Activated gamma-delta T cell treated with anti-CD3 and anti-CD28 coated beads, Interleukin-2, amount 50 U/mL, for 16 hours (primary cell): ENCODE results near the gene DMKN.
A peak's percentile ranks its signal among the peaks of the same experiment; 100 is the strongest.

Experiments
- DNase-seq: peaks from one replicate; pipeline ENCODE4 v3.0.0-alpha.2; 2020; ENCODE audit warnings: low read depth

Gene DMKN

DNA sequence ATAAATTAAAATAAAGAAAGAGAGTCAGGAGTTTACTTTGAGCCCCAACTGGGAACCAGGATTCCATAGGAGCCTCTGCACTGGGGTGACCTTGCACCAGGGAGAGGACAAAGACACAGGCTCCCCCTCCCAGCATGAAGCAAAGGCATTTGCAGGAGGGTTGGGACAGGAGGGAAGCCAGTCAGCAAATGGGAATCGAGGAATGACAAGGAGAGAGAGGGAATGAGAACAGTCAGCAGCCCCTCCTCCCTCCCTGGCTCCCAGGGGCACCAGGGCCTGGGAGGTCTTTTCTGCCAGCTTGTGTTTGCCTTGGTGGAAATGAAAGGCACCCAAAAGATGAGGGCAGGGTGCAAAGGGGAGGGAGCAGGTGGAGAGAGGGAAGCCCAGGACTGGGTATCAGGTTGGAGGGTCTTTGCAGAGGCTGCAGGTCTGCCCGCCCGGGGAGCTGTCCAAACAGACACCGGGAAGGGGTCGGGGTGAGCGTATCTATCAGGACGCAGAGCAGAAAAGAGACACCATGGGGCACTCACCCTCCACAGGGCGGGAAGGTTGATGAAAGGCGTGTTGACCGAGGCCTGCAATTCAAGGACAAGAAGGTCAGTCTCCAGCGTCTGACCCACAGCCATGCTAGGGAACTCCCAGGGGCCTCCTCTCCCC, 10.9 kb upstream of the DMKN start:
- no peak for DNase-seq

DNA sequence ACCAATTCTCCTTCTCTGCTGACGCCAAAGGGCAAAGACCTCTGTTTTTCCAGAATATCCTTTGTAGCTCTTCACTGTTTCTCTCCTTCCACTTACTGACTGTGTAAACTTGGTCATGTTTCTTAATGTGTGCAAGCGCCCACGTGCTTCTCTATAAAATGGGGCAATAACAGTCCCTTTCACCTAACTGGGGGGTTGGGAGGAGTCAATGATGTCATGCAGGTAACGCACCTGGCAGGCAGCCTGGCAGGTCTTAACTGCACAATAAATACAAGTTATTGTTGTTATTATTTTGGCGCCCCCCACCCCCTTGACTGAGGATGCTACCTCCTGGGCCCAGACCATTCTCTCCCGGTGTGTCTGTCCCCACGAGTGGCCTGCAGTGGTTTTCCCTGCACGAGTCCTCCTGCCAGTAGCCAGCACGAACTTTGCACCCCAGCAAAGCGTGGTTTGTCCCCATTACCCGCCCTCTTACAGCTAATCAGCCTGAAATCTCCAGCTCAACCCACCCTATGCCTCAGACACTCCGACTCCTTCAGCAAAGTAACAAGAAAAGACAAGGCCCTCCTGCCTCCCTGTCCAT, 9.4 kb upstream of the DMKN start:
- DNase-seq, result no peak

DNA sequence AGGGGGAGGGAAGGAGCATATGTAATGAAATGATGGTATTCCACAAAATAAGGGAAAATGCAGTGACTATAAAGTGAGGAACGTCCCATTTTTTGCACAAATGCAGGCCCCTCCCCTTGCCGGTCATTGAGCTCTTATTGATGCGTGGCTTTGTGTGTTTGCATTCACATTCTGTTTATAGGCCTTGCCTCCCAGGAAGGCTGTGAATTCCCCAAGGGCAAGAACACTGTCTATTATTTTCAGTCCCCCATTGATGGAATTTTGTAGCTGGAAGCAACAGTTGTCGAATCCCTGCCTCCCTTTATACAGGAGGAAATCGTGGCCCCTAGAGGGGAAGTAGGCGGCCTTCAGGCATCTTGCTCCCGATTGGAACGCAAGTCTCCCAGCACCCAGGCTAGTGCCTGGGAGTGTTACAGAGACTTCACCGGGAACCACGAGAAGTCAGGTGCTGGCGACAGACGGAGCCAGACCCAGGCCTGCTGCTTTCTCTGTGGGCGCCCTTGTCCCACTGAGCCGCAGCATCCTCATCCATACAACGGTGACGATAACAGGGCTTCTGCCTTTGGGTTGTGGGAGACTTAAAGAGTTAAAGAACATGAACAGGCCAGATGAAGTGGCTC, 7.8 kb upstream of the DMKN start:
- no peak for DNase-seq

DNA sequence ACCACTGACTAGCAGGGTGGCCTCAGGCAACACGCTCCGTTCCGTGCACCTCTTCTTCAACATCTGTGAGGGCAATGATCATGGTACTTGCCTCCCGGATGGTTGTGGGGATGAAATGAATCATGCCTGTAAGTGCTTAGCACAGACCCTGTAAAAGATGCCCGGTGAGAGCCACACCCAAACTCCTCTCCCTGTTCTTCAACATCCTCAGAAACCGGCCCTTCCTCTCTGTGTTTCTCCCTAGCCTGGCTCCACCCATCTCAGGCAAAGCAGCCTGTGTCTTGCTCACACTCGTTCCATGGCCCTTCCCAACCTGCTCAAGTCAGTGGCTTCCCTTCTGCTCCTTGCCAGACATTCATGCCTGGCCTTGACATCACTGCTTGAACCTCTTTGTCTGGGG, 5.8 kb upstream of the DMKN start:
- DNase-seq, result no peak

DNA sequence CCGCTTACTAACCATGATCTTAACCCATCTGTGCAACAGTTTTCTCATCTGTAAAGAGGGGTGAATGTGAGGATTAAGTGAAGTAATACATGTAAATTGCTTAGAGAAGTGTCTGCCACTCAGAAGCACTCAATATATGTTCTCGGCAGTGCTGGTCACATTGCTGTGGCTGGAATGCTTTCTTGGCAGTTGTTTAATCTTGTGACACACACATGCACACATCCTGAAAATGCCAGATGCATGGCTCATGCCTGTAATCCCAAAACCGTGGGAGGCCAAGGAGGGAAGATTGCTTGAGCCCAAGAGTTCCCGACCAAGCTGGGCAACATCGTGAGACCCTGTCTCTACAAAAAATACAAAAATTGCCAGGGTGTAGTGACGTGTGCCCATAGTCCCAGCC, 4.9 kb upstream of the DMKN start:
- no peak for DNase-seq

DNA sequence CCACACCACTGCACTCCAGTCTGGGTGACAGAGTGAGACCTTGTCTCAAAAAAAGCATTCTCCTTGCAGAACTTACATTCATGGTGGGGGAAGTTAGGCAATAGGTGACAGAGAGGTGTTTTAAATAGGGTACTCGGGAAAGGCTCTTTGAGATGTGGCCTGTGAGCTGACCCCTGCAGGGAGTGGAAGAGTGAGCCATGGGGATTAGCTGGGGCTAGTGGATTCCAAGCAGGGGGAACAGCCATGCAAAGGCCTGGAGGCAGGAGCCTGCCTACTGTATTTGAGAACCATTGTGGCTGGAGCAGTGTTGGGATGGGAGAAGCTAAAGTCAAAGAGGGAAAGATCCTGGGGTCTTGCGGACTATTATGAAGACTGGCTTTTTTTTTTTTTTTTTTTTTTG, 3.9 kb upstream of the DMKN start:
- DNase-seq, result no peak

DNA sequence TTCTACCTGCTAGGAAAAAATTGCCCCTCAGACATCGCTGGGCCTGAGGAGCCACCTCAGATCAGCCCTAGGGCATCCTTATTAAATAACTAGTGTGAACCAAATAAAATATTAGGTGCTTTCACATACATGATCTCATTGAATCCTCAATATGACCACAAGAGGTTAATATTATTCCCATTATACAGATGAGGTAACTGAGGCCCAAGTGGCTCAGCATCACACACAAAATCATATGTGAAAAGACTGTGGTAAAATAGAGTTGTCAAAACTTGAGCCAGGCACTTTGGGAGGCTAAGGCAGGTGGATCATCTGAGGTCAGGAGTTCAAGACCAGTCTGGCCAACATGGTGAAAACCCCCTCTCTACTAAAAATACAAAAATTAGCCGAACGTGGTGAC, 2.9 kb upstream of the DMKN start:
- no peak for DNase-seq

DNA sequence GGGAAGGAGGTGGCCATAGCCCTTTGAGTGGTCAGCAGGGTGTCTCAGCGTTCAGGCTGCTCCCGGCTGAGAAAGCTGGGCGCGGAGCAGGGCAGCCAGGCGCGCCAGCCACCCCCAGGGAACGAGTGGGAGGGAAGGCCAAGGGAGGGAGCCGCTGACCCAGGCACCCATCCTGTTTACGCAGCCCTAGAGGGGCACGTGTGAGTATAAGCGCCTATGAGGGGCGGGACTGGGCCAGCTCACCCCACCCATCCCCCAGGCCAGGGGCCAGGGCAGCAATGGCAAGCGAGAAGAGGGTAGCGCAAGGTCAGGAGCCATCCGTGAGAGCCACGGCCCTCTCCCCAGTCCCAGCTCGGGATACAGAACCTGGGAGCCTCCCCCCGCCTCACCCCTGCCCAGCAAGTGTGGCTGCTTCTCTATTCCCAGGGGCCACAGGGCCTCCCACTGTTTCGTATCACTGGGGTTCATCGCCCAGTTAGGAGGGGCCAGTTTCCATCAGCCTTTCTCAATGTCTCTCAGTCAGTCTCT, 897 bp upstream of the DMKN start:
- no peak for DNase-seq

DNA sequence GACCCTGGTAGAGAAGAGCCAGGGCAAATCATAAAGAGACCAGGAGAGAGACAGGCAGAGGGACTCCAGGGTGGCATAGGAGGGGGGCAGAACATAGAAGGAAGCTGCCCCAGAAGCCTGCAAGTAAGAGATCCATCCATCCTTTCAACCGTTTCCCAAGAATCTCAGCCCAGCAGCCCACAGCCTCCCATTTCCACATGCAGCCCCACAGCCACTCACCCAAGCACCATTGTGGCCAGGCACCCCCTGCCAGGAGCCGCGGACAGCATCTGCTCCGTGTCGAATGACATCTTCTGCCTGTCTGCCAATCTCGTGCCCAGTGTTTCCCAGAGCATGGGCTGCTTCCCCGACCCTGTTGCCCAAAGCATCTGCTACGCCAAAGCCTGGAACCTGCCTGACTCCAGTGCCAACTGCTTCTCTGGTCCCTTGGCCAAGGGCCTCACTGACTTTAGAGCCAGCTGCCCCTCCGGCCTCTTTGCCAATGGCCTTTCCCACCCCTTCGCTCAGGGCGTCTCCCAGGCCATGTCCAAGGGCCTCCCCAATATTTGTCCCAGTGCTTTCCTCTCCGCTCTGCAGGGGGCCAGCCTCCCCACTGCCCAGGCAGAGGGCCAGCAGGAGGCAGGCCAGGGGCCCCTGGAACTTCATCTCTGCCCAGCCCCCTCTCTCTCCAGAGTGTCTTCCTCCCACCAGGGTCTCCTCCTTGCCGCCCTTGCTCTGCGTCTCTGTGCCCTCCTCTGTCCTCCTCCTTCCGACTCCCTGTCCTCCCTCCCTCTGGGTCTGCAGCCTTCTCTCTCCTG, 420 bp downstream of the DMKN start:
- no peak for DNase-seq

DNA sequence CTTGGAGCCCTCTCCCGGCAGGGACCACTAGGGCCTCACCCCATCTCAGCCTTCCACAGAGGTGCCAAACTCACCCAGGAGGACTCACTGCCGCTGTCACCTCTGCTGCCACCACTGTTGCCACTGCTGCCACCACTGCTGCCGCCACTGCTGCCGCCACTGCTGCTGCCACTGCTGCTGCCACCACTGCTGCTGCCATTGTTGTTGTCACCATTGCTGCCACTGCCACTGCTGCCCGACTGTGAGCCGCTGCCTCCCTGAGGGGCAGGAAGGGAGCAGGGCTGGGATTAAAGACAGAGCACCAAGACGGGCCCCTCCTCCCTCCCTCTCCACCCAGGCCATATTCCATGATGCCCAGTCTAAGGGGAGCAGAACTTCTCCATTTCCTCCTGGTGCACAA, 2.1 kb downstream of the DMKN start:
- DNase-seq, result no peak

DNA sequence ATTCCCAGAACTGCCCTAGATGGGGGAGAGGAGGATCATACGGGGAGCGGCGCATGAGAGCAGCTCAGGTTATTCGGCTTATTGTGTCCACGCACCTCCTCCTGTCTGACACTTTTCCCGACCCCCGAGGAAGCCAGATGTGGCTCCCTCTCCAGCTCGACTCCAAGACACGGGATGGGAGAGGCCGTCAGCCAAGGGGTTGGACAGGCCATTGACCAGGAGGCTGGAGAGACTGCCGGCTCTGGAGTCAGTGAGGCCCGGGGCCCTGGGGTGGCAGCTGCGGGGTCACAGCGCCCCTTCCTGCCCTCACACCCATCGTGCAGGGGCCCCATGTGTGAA, 2.9 kb downstream of the DMKN start:
- no peak for DNase-seq

DNA sequence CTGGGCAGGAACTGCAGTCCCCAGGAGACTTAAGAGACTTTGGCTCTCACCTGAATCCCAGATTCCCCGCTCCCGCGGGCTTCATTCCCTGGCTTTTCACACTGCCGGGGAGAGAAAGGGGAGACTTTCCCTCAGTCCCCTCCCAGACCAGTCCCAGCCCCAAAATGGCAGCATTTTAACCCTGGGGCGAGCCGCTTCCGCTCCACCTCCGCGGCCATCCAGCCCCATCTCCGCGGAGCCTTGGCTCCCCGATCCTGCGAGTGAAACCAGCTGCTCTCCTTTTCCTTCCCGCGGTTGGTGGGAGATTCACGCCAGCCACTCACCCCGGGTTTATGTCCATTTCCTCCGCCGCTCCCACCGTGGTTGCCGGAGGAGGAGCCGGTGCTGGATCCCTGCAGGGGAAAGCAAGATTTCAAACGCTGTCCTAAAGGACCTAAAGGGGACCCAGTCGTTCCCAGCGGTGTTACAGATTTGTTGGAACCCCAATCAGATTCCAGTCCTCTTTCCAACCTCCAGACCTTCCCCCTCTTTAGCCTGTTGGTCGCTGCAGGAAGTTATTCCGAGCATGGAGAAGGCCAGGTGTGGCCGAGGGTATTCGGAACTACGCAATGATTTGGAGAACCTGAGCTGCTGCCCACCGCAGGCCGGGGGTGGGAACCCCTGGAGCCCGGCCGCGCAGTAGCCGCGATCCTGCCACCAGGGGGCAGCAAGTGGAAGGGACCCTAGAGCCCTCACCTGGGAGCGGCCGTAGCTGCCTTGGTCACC, 3.4 kb downstream of the DMKN start:
- DNase-seq, result peak; percentile 70

DNA sequence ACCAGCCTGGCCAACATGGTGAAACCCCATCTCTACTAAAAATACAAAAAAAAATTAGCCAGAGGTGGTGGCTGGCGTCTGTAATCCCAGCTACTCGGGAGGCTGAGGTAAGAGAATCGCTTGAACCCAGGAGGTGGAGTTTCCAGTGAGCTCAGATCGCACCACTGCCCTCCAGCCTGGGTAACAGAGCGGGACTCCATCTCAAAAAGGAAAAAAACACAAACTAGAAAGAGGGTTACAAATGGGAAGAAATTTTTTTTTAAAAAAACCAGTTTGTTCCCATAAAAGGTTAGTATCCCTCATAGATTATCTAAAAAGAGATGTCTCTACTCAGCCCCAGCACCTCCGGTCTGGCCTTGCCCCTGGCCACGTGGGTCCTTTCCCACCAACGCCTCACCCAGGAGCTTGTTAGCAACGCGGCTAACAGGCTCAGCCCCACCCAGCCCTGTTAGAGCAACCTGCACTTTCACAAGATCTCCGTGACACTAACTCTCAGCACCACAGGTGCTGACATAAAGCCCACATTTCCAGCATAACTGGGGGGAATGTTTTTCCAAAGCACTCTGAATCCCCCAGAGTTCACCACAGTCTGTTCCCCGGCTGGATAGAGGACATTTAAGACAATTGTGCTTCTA, 4.3 kb downstream of the DMKN start:
- DNase-seq, result no peak

DNA sequence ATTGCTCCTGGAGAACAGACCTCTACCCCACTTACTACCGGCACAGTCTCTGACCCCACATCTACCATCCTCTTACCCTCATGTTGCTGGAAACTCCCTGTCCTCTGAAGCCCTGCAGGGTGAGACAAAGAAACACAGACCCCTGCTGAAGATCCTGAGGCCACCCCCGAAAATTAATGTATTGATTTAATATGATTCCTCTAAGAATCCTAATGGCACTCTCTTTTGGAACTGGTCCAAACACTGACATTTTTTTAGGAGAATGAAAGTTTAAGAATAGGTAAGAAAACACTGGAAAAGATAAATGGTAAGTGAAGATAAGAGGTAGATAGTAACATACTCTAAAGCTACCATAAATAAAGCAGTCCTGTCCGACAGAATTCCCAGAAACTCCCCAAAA, 5.3 kb downstream of the DMKN start:
- no peak for DNase-seq

DNA sequence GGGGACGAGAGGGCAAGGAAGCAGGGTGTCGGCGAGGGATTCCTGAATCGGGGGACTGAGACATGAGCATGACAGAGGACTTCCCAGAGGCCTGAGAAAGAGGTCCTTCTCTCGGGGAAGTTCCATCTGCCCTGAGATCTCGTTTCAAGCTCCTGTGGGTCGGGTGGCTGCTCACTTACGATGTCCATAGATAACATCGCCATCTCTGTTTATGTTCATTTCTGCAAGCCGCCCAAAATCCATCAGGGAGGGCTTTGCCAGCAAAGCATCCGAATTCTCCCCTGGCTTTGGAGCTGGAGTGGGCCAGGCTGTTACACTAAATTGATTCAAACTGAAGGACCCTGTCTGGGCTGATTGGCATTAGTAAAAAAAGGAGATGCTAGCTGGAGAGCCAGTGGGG, 5.9 kb downstream of the DMKN start:
- DNase-seq, result no peak

DNA sequence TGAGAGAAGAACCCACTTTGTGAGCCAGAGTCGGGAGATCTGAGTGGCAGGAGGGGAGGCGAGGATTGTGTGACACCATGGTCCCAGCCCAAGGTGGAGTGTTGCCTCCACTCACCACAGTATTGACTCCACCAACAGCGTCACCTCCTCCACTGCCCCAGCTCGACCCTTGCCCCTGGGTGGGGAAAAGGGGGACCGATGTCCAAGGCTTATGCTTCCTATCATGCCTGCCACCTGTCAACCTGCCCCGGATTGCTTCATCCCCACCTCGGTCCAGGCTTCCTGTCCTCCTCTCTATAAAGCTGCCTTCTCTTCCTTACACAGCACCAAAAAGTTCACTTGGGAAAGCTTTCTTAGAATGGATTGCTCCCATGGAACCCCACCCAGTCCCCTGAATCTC, 7.4 kb downstream of the DMKN start:
- DNase-seq, result no peak

DNA sequence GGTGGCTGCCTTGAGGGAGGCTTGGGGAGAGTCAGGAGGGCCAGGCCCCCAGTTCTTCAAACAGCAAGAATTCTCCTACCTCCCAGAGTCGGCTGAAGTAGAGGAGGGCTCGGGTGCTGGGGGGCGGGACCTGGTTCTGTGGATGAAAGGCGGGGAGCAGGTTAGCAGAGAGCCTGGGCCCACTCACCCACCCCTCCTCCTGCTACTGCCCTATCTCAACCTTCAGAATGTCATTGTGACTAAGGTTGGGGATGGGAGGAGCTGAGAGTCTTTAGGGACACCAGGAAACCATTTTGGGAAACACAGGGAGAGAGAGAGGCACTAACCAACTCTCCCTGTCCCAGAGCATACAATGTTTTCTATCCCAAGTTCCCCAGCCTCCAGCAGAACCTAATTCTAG, 10.7 kb downstream of the DMKN start:
- no peak for DNase-seq

DNA sequence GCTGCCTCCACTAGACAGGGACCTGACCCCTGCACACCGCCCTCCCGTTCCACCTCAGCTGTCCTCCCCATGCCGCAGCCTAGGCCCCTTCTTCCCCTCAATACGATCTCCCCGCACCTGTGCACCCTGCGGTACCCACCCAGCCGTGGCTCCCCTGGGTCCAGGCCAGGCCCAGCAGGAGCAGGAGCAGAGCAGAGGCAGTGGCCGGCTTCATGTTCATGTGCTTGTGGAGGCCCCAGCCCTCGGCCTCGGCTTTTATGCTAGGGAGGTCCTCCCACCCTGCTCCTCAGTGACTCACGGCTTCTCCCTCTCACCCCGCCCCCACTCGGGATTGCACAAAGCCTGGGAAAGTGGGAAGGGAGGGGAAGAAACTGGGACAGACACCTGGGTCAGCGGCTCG, 11.8 kb downstream of the DMKN start:
- DNase-seq, result no peak

DNA sequence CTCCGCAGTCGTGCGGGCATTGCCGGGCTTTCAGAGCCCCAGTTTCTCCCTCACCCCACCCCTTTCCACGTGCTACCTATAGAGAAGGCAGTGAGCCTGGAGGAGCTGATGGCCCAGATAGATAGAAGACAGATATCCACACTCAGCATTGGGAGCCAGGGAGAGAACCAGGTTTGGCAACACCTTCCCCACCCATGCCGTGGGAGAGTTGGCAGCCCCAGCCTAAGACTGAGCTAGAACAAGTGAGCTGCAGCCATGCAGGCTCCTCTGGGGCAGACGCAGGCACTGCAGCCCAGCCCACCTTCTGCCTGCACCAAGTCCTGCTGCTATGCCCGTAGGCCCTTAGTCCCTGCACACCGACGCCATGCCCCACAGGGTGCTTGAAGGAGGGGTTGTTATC, 12.8 kb downstream of the DMKN start:
- no peak for DNase-seq

DNA sequence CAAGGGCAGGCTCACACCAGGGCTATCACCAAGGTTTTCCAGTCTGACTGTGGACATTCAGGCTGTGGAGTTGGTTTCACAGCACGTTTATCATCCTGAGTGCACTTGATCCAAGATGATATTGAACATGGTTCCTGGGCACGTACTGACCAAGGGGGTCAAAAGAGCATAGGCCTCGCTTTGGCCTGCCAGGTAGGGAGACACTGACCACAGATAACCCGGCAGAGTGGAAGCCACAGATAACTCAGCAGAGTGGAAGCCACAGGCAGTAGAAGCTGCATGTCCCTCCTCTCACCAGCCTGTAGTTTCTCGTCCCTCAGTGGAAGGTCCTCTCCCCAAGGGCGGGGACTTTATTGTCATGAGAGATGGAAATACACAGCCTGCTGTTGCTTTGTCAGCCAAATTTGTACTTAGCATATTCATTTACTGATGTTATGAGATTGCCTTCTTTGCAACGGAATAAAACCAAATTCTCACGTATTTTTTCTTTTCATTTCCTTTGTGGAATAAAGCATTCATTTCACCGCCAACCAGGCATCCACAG, 14.4 kb downstream of the DMKN start:
- no peak for DNase-seq

DNA sequence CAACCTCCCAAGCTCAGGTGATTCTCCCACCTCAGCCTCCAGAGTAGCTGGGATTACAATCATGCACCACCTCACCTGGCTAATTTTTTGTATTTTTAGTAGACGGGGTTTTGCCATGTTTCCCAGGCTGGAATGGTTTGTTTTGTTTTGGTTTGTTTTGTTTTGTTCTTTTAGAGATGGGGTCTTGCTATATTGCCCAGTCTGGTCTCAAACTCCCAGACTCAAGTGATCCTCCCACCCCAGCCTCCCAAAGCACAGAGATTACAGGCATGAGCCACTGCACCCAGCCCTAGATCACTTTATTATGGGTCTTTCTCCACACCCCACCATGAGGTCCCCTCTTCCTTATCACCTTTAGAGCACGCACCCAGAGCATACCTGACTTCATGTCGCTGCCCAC, 15.2 kb downstream of the DMKN start:
- DNase-seq, result no peak

DNA sequence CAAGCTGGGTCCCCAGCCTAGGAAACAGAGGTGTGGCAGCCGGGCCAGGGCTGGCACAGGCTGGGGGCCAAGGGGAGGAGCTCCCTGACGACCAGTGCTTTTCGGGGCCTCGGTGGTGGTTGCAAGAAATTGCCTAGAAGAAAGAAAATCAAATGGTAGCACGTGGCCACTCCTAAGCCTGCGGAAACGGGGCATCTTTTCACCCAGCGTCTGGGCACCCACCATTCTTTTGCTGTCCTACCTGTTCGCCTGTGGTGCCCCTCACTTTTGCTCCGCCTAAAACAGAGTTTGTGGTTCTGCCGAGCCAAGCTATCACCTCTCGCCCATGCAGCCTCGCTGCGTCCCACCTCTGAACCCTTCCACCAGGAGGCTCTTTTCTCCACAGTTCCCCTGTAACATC, 16.0 kb downstream of the DMKN start:
- DNase-seq, result no peak
